HUES48 (cell line): ENCODE data around the gene USP16.

Experiments used
- H3K27ac ChIP-seq: one replicate; pipeline ENCODE4 v1.7.0; 2013; ENCODE audit warnings: low read depth, low read length, inconsistent platforms
- H3K27me3 ChIP-seq: 2 replicates; pipeline ENCODE4 v1.6.1; 2013; ENCODE audit warnings: mild to moderate bottlenecking, low read length; ENCODE audit not compliant: control insufficient read depth, insufficient read depth
- H3K36me3 ChIP-seq: 2 replicates; pipeline ENCODE4 v1.6.1; 2013; ENCODE audit warnings: low read length; ENCODE audit not compliant: control insufficient read depth, insufficient read depth
- H3K4me1 ChIP-seq: 2 replicates; pipeline ENCODE4 v1.6.1; 2013; ENCODE audit warnings: mild to moderate bottlenecking, low read length; ENCODE audit not compliant: control insufficient read depth, insufficient read depth
- H3K4me3 ChIP-seq: 2 replicates; pipeline ENCODE4 v1.5.1; 2013; ENCODE audit warnings: mild to moderate bottlenecking, low read depth, low read length
- H3K9ac ChIP-seq: 2 replicates; pipeline ENCODE4 v1.6.1; 2013; ENCODE audit warnings: mild to moderate bottlenecking, low read depth, low read length, moderate library complexity
- H3K9me3 ChIP-seq: 2 replicates; pipeline ENCODE4 v1.6.1; 2013; ENCODE audit warnings: low read length; ENCODE audit not compliant: control insufficient read depth, insufficient read depth

The USP16 gene

GRCh38 chr21:29033301-29033700, 8.8 kb downstream of the USP16 start:
- Histone ChIP-seq H3K9me3 (no peaks in the 10 kb centered on the region), H3K36me3 (peaks cover 80% of the 10 kb centered on the region), H3K4me3 (no peak overlapping the region), H3K27me3 (no peaks in the 10 kb centered on the region), H3K27ac (no peak overlapping the region), H3K4me1 (no peaks in the 10 kb centered on the region), H3K9ac (no peak overlapping the region)

- Histone ChIP-seq H3K4me3 (no peak overlapping the region), H3K27ac (no peak overlapping the region), H3K36me3 (peaks cover 86% of the 10 kb centered on the region), H3K9me3 (no peaks in the 10 kb centered on the region), H3K4me1 (no peaks in the 10 kb centered on the region), H3K9ac (no peak overlapping the region), H3K27me3 (no peaks in the 10 kb centered on the region)
These were observed 9.4 kb downstream of the USP16 start for GRCh38 chr21:29033871-29034270.

GRCh38 chr21:29034678-29035077, 10.2 kb downstream of the USP16 start:
- H3K36me3 ChIP-seq: peaks cover 90% of the 10 kb centered on the region

GRCh38 chr21:29052224-29052623, 27.8 kb downstream of the USP16 start:
- Histone ChIP-seq H3K9me3 (no peaks in the 10 kb centered on the region), H3K27ac (no peak overlapping the region), H3K36me3 (peaks cover 93% of the 10 kb centered on the region), H3K4me3 (no peak overlapping the region), H3K4me1 (no peaks in the 10 kb centered on the region), H3K27me3 (no peaks in the 10 kb centered on the region), H3K9ac (no peak overlapping the region)

More at GRCh38 chr21:29034678-29035077, 10.2 kb downstream of the USP16 start:
- no peak overlapping the region for H3K9ac ChIP-seq
- H3K4me3 ChIP-seq: no peak overlapping the region
- no peaks in the 10 kb centered on the region for H3K4me1 ChIP-seq
- no peaks in the 10 kb centered on the region for H3K27me3 ChIP-seq
- no peak overlapping the region for H3K27ac ChIP-seq
- no peaks in the 10 kb centered on the region for H3K9me3 ChIP-seq

GRCh38 chr21:29053011-29053553, 28.6 kb downstream of the USP16 start:
- H3K9ac ChIP-seq: no peak overlapping the region
- H3K9me3 ChIP-seq: no peaks in the 10 kb centered on the region
- no peaks in the 10 kb centered on the region for H3K4me1 ChIP-seq
- H3K27ac ChIP-seq: no peak overlapping the region
- no peaks in the 10 kb centered on the region for H3K27me3 ChIP-seq
- H3K4me3 ChIP-seq: no peak overlapping the region
- H3K36me3 ChIP-seq: peaks cover 91% of the 10 kb centered on the region

- Histone ChIP-seq H3K9ac (no peak overlapping the region), H3K36me3 (peaks cover 90% of the 10 kb centered on the region), H3K27ac (peak overlapping the region; percentile 25)
These were observed 29.2 kb downstream of the USP16 start for GRCh38 chr21:29053656-29054055.

GRCh38 chr21:29055080-29055479, 30.6 kb downstream of the USP16 start:
- no peaks in the 10 kb centered on the region for H3K9me3 ChIP-seq
- H3K9ac ChIP-seq: no peak overlapping the region
- H3K36me3 ChIP-seq: peaks cover 90% of the 10 kb centered on the region
- H3K27me3 ChIP-seq: no peaks in the 10 kb centered on the region
- no peaks in the 10 kb centered on the region for H3K4me1 ChIP-seq
- no peak overlapping the region for H3K27ac ChIP-seq
- H3K4me3 ChIP-seq: no peak overlapping the region

More at GRCh38 chr21:29053656-29054055, 29.2 kb downstream of the USP16 start:
- no peaks in the 10 kb centered on the region for H3K9me3 ChIP-seq
- no peaks in the 10 kb centered on the region for H3K27me3 ChIP-seq
- no peak overlapping the region for H3K4me3 ChIP-seq
- H3K4me1 ChIP-seq: no peaks in the 10 kb centered on the region

- Histone ChIP-seq H3K9me3 (no peaks in the 10 kb centered on the region), H3K9ac (no peak overlapping the region), H3K27ac (no peak overlapping the region), H3K27me3 (no peaks in the 10 kb centered on the region), H3K4me1 (no peaks in the 10 kb centered on the region), H3K4me3 (no peak overlapping the region), H3K36me3 (peaks cover 90% of the 10 kb centered on the region)
These were observed 31.5 kb downstream of the USP16 start for GRCh38 chr21:29056005-29056404.

- H3K9me3 ChIP-seq: no peaks in the 10 kb centered on the region
- H3K4me3 ChIP-seq: no peak overlapping the region
- H3K4me1 ChIP-seq: no peaks in the 10 kb centered on the region
- no peaks in the 10 kb centered on the region for H3K27me3 ChIP-seq
- no peak overlapping the region for H3K9ac ChIP-seq
- no peak overlapping the region for H3K27ac ChIP-seq
- H3K36me3 ChIP-seq: peaks cover 93% of the 10 kb centered on the region
These were observed 32.1 kb downstream of the USP16 start for GRCh38 chr21:29056538-29057050.

- Histone ChIP-seq H3K4me1 (no peaks in the 10 kb centered on the region), H3K27ac (no peak overlapping the region), H3K36me3 (peaks cover 99% of the 10 kb centered on the region), H3K9me3 (no peaks in the 10 kb centered on the region), H3K27me3 (no peaks in the 10 kb centered on the region), H3K4me3 (no peak overlapping the region), H3K9ac (no peak overlapping the region)
These were observed 40.5 kb downstream of the USP16 start for GRCh38 chr21:29064850-29065481.

GRCh38 chr21:29072873-29073221, 48.4 kb downstream of the USP16 start:
- peaks cover 29% of the 10 kb centered on the region for H3K36me3 ChIP-seq
- H3K27me3 ChIP-seq: no peaks in the 10 kb centered on the region
- H3K4me3 ChIP-seq: peak overlapping the region; percentile 85
- no peaks in the 10 kb centered on the region for H3K9me3 ChIP-seq
- peaks cover 8% of the 10 kb centered on the region; the same call in 1 of the 2 replicates for H3K4me1 ChIP-seq
- H3K9ac ChIP-seq: peak overlapping the region; percentile 95
- H3K27ac ChIP-seq: peak overlapping the region; percentile 90
